H1 (cell line): Measurements from ENCODE around the gene UNK. TPM values are rescaled to one million over a fixed set of nuclear protein-coding genes. Genes with fewer than 3 reads are reported as not detected.

Experiments
- CTCF ChIA-PET: fragments of 300-600 bp; sonication (Branson Sonifier 250); formaldehyde crosslinking; loops from one replicate; lab custom pipeline; 2021; ENCODE audit not compliant: partially characterized antibody; lab: Charles Lee
- POLR2A ChIA-PET: fragments of 300-600 bp; sonication (Branson Sonifier 250); formaldehyde crosslinking; loops from one replicate; lab custom pipeline; 2021; ENCODE audit warnings: inconsistent platforms; ENCODE audit not compliant: partially characterized antibody; lab: Charles Lee
- DNase-seq, 2 experiments: peaks; one replicate each; pipeline versions ENCODE4 v3.0.0 to v3.0.0-alpha.2; 2010 to 2022; ENCODE audit warnings: low spot score in 2 of 2, low read depth in 1 of 2, mixed read lengths in 1 of 2
- FAIRE-seq: peaks from 2 replicates; lab custom pipeline; 2011; peaks lifted over from hg19 to GRCh38; lab: Jason Lieb, UNC
- H2AFZ ChIP-seq: 2 replicates; pipeline ENCODE4 v1.8.1; 2012; ENCODE audit warnings: low read length, inconsistent platforms
- H2AK5ac ChIP-seq: 2 replicates; pipeline ENCODE4 v1.6.1; 2013; ENCODE audit warnings: low read depth, low read length
- H2BK120ac ChIP-seq: replicated peaks from 2 replicates; pipeline ENCODE3; 2013; ENCODE audit warnings: low read depth, low read length, inconsistent platforms
- H2BK12ac ChIP-seq: 2 replicates; pipeline ENCODE4 v1.6.1; 2013; ENCODE audit warnings: low read depth, low read length
- H2BK15ac ChIP-seq: 2 replicates; pipeline ENCODE4 v1.6.1; 2013; ENCODE audit warnings: low read length
- H2BK20ac ChIP-seq: 2 replicates; pipeline ENCODE4 v1.6.1; 2013; ENCODE audit warnings: low read length
- H2BK5ac ChIP-seq: 2 replicates; pipeline ENCODE4 v1.6.1; 2013; ENCODE audit warnings: low read depth, low read length
- H3K14ac ChIP-seq: 2 replicates; pipeline ENCODE4 v1.6.1; 2013; ENCODE audit warnings: inconsistent platforms; ENCODE audit not compliant: insufficient read length
- H3K18ac ChIP-seq: 2 replicates; pipeline ENCODE4 v1.6.1; 2013; ENCODE audit warnings: low read length; ENCODE audit errors: extremely low read depth
- H3K23ac ChIP-seq: 2 replicates; pipeline ENCODE4 v1.6.1; 2013; ENCODE audit warnings: inconsistent platforms; ENCODE audit not compliant: insufficient read length
- H3K23me2 ChIP-seq: 2 replicates; pipeline ENCODE4 v1.6.1; 2013; ENCODE audit warnings: low read depth, low read length
- H3K27ac ChIP-seq: 2 replicates; pipeline ENCODE4 v1.6.1; 2011; ENCODE audit warnings: low read depth, low read length, inconsistent platforms
- H3K27me3 ChIP-seq, 4 experiments: replicated peaks in 1 of 4; 1 replicate in 1 of 4; 2 replicates in 3 of 4; pipeline versions ENCODE4 v1.6.1 to v1.8.1; 2011 to 2013; ENCODE audit warnings: low read length in 3 of 4, mild to moderate bottlenecking in 3 of 4, inconsistent platforms in 2 of 4, mixed read lengths in 2 of 4, moderate library complexity in 1 of 4; ENCODE audit not compliant: control insufficient read depth in 3 of 4, insufficient read depth in 3 of 4; ENCODE audit errors: extremely low read depth in 1 of 4
- H3K36me3 ChIP-seq, 4 experiments: 2 replicates each; pipeline versions ENCODE4 v1.6.1 to v1.8.1; 2011 to 2013; ENCODE audit warnings: mild to moderate bottlenecking in 4 of 4, low read length in 3 of 4, moderate library complexity in 2 of 4, control low read depth in 1 of 4, inconsistent platforms in 1 of 4; ENCODE audit not compliant: insufficient read depth in 4 of 4, control insufficient read depth in 2 of 4
- H3K4ac ChIP-seq: replicated peaks from 2 replicates; pipeline ENCODE3; 2013; ENCODE audit warnings: low read length, low read depth, mixed read lengths, inconsistent platforms; ENCODE audit not compliant: insufficient read length
- H3K4me1 ChIP-seq, 4 experiments: replicated peaks in 1 of 4; 1 replicate in 1 of 4; 2 replicates in 3 of 4; pipeline versions ENCODE4 v1.6.1 to v1.8.1; 2011 to 2013; ENCODE audit warnings: low read length in 3 of 4, inconsistent platforms in 2 of 4, mixed read lengths in 1 of 4; ENCODE audit not compliant: insufficient read depth in 4 of 4, control insufficient read depth in 3 of 4
- H3K4me2 ChIP-seq, 2 experiments: 2 replicates each; pipeline versions ENCODE4 v1.6.1 to v1.8.1; 2011 to 2013; ENCODE audit warnings: low read depth in 2 of 2, low read length in 2 of 2, control low read depth in 1 of 2, inconsistent platforms in 1 of 2, mild to moderate bottlenecking in 1 of 2; ENCODE audit not compliant: insufficient read depth in 1 of 2
- H3K4me3 ChIP-seq, 4 experiments: fragments of 200-600, 300-600 bp in 1 of 4; sonication (generic), shearing (Covaris generic), sonication (Bioruptor Twin) in 1 of 4; 2 replicates each; pipeline versions ENCODE4 v1.5.1 to v1.8.1; 2011 to 2016; ENCODE audit warnings: low read length in 4 of 4, low read depth in 3 of 4, control low read depth in 2 of 4, inconsistent platforms in 2 of 4, mild to moderate bottlenecking in 2 of 4, mixed read lengths in 1 of 4, moderate library complexity in 1 of 4; ENCODE audit not compliant: insufficient read depth in 2 of 4; ENCODE audit errors: extremely low read depth in 1 of 4
- H3K56ac ChIP-seq: replicated peaks from 2 replicates; pipeline ENCODE3; 2013; ENCODE audit warnings: low read depth, mild to moderate bottlenecking, mixed read lengths, low read length, inconsistent platforms; ENCODE audit not compliant: insufficient read length
- H3K79me1 ChIP-seq: 2 replicates; pipeline ENCODE4 v1.6.1; 2013; ENCODE audit warnings: low read depth, low read length, control low read depth
- H3K79me2 ChIP-seq, 2 experiments: 2 replicates each; pipeline versions ENCODE4 v1.6.1 to v1.8.1; 2012 to 2013; ENCODE audit warnings: low read length in 2 of 2, mild to moderate bottlenecking in 2 of 2, inconsistent platforms in 1 of 2; ENCODE audit not compliant: insufficient read depth in 2 of 2, control insufficient read depth in 1 of 2
- H3K9ac ChIP-seq, 4 experiments: replicated peaks in 1 of 4; 1 replicate in 1 of 4; 2 replicates in 3 of 4; pipeline versions ENCODE4 v1.6.1 to v1.8.1; 2011 to 2013; ENCODE audit warnings: low read depth in 3 of 4, low read length in 3 of 4, control low read depth in 2 of 4, mild to moderate bottlenecking in 2 of 4, moderate library complexity in 2 of 4, inconsistent platforms in 1 of 4; ENCODE audit errors: extremely low read depth in 1 of 4
- H3K9me3 ChIP-seq, 2 experiments: 2 replicates each; pipeline versions ENCODE4 v1.6.1 to v1.8.1; 2012 to 2013; ENCODE audit warnings: mild to moderate bottlenecking in 2 of 2, moderate library complexity in 2 of 2, control low read depth in 1 of 2, inconsistent platforms in 1 of 2, low read depth in 1 of 2, low read length in 1 of 2, mixed read lengths in 1 of 2; ENCODE audit not compliant: insufficient read depth in 2 of 2
- H4K20me1 ChIP-seq, 2 experiments: replicated peaks in 1 of 2; 2 replicates each; pipeline versions ENCODE3 to v1.8.1; 2011 to 2013; ENCODE audit warnings: inconsistent platforms in 2 of 2, low read length in 2 of 2, mild to moderate bottlenecking in 1 of 2; ENCODE audit not compliant: insufficient read depth in 2 of 2, control insufficient read depth in 1 of 2
- H4K5ac ChIP-seq: 2 replicates; pipeline ENCODE4 v1.6.1; 2013; ENCODE audit warnings: low read length, low read depth, mixed read lengths, inconsistent platforms; ENCODE audit not compliant: insufficient read length
- H4K8ac ChIP-seq: 2 replicates; pipeline ENCODE4 v1.8.0; 2013; ENCODE audit warnings: mild to moderate bottlenecking, moderate library complexity, low read length, inconsistent platforms; ENCODE audit not compliant: insufficient read depth; ENCODE audit errors: extremely low read depth
- H4K91ac ChIP-seq: replicated peaks from 2 replicates; pipeline ENCODE3; 2013; ENCODE audit warnings: low read length, mixed read lengths, inconsistent platforms; ENCODE audit not compliant: insufficient read length
- CHD1 ChIP-seq: IDR thresholded peaks from 2 replicates; pipeline ENCODE4 v1.6.1; 2012; ENCODE audit warnings: low read depth, low read length, improper control_type of control experiment
- CREB1 ChIP-seq: IDR thresholded peaks from 2 replicates; pipeline ENCODE4 v1.6.1; 2012; ENCODE audit warnings: inconsistent platforms
- EP300 ChIP-seq, 2 experiments: IDR thresholded peaks; 1 replicate in 1 of 2; 2 replicates in 1 of 2; pipeline ENCODE4 v1.6.1; 2011 to 2012; ENCODE audit warnings: low read depth in 2 of 2, low read length in 2 of 2, mild to moderate bottlenecking in 2 of 2, borderline replicate concordance in 1 of 2, inconsistent platforms in 1 of 2, moderate library complexity in 1 of 2
- EZH2 ChIP-seq: fragments of 200-600 bp; sonication (generic); IDR thresholded peaks from 2 replicates; pipeline ENCODE4 v1.7.1; 2012; ENCODE audit warnings: low read depth, mild to moderate bottlenecking, moderate library complexity, low read length, inconsistent platforms; ENCODE audit not compliant: severe bottlenecking
- RBBP5 ChIP-seq: IDR thresholded peaks from 2 replicates; pipeline ENCODE4 v1.7.1; 2012; ENCODE audit warnings: low read depth, mild to moderate bottlenecking, inconsistent platforms, low read length, moderate library complexity, borderline replicate concordance
- ZNF274 ChIP-seq: IDR thresholded peaks from 2 replicates; pipeline ENCODE4 v1.7.0; 2012; ENCODE audit warnings: low read length, borderline replicate concordance; ENCODE audit errors: extremely low read depth
- WGBS, 2 experiments: shearing (Covaris generic) in 1 of 2; methylation state at CpG; one replicate each; pipeline versions ENCODE4 v1.1.6 to v1.1.7; 2013 to 2015; ENCODE audit warnings: low lambda C conversion rate in 2 of 2, mixed read lengths in 2 of 2, inconsistent platforms in 1 of 2, low coverage in 1 of 2, missing lambda C conversion rate in 1 of 2; ENCODE audit not compliant: insufficient replicate concordance in 2 of 2, insufficient coverage in 1 of 2, insufficient read length in 1 of 2; ENCODE audit errors: extremely low coverage in 1 of 2, missing lambda C conversion rate in 1 of 2; 5-methylcytosine and 5-hydroxymethylcytosine counted together
- polyA plus RNA-seq, 7 experiments: library from polyadenylated mRNA; depleted of rRNA in 3 of 7; stranded (reverse) in 5 of 7; unstranded in 2 of 7; fragments of >200 nt in 5 of 7; fragments of 200-250 nt in 2 of 7; gene quantifications; 1 replicate in 5 of 7; 2 replicates in 1 of 7; 4 replicates in 1 of 7; pipeline versions ENCODE4 v1.2.1 to v1.2.3, GENCODE V29; 2011 to 2013; ENCODE audit warnings: missing spikeins in 2 of 7, mixed read lengths in 2 of 7
- total RNA-seq: library from RNA; stranded (reverse); fragmentation: NEBNext Ultra II Directional; extraction: Animal tissue kit (Norgen Biotek cat#: 25700); gene quantifications from 2 replicates; pipeline ENCODE4 v1.2.1, GENCODE V29; 2021
- TF ChIP-seq, protein P1 (sequence below): IDR thresholded peaks from 2 replicates; pipeline ENCODE4 v1.6.1; 2012; ENCODE audit warnings: inconsistent platforms

UNK gene
- total and polyA plus RNA-seq, 2 of the 8 experiments (the other 6 are each of a cell fraction or from before 2014, with no cell fraction given): 24.2 to 33.3 TPM

DNA sequence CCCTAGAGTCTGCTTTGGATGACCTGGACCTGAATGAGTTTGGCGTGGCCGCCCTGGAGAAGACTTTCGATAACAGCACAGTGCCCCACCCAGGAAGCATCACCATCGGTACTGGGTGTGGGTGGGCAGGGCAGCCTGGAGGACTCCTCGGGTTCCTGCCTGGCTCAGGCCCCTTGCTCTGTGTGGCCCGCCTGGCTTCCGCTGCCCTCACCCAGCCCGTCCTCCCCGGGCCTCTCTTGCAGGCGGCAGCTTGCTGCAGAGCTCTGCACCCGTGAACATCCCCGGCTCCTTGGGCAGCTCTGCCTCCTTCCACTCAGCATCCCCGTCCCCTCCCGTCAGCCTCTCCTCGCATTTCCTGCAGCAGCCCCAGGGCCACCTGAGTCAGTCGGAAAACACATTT is 35.1 kb downstream of the UNK start:
- Histone ChIP-seq H3K27ac (no peak overlapping the region), H3K14ac (no peak overlapping the region), H2AK5ac (no peak overlapping the region), H3K79me2 (no peaks in the 10 kb centered on the region), H3K4me1 (no peaks in the 10 kb centered on the region), H2BK5ac (no peak overlapping the region), H4K91ac (no peak overlapping the region), H3K23ac (no peak overlapping the region), H2BK120ac (no peak overlapping the region), H2BK15ac (no peak overlapping the region), H3K36me3 (peaks cover 25 to 72% (median 56%) of the 10 kb centered on the region in 4 experiments), H3K27me3 (no peaks in the 10 kb centered on the region), H3K4ac (no peak overlapping the region), H2BK12ac (no peak overlapping the region), H4K5ac (no peak overlapping the region), H3K9me3 (no peaks in the 10 kb centered on the region), H2AFZ (no peak overlapping the region), H2BK20ac (no peak overlapping the region), H3K4me2 (no peak overlapping the region), H3K23me2 (no peaks in the 10 kb centered on the region), H3K18ac (no peak overlapping the region), H3K9ac (no peak overlapping the region), H3K79me1 (no peaks in the 10 kb centered on the region), H4K8ac (no peak overlapping the region), H3K56ac (no peak overlapping the region), H3K4me3 (no peak overlapping the region), H4K20me1 (peaks cover 0 to 8% of the 10 kb centered on the region in 2 experiments)
- TF ChIP-seq EZH2 (no peak), CHD1 (no peak), RBBP5 (no peak), CREB1 (no peak), EP300 (IDR thresholded peaks at IDR 0.05; ENCODE audit: borderline replicate concordance in 1 of 2, low read depth in 2 of 2, low read length in 2 of 2) (no peak), ZNF274 (no peak)
- TF ChIP-seq, protein P1, sequence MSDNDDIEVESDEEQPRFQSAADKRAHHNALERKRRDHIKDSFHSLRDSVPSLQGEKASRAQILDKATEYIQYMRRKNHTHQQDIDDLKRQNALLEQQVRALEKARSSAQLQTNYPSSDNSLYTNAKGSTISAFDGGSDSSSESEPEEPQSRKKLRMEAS: no peak
- DNase-seq: no peak
- FAIRE-seq: no peak
- CTCF ChIA-PET: interaction anchor here (0.6 to 9.6 kb wide), 3 partner anchors 8 to 1252 kb away, joined by 3 to 104 read pairs (median 3); no protein-coding TSS in a partner anchor
- WGBS, 2 experiments: 97% methylated on average over 16 of the region's 16 CpGs; no CpG with 5 or more reads in 1 of the 2 experiments
- POLR2A ChIA-PET: interaction anchor here (1.3 to 5.0 kb wide), 2 partner anchors 8 to 33 kb away, joined by 3 to 36 read pairs; no protein-coding TSS in a partner anchor
